ENCODE measurements around the gene KDSR.

DNA sequence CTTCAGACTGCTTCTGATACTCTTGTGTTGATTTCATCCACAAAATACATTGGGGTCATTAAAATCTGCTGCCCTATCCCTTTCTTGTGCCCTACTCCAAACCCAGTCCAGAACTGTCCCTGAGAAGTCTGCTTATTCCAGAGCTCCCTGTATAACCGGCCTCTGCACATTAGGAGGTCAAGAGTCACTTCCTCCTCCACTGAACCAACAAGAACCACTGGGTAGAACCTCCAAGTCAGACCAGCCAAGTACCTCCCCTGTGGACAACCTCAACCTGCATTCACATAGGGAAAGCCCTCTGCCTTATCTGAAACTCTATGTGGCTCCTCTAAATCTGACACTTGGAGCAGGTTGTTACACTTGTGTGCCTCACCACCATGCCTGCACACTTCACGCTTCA is 22.1 kb downstream of the KDSR start:
- TF ChIP-seq, protein P1, sequence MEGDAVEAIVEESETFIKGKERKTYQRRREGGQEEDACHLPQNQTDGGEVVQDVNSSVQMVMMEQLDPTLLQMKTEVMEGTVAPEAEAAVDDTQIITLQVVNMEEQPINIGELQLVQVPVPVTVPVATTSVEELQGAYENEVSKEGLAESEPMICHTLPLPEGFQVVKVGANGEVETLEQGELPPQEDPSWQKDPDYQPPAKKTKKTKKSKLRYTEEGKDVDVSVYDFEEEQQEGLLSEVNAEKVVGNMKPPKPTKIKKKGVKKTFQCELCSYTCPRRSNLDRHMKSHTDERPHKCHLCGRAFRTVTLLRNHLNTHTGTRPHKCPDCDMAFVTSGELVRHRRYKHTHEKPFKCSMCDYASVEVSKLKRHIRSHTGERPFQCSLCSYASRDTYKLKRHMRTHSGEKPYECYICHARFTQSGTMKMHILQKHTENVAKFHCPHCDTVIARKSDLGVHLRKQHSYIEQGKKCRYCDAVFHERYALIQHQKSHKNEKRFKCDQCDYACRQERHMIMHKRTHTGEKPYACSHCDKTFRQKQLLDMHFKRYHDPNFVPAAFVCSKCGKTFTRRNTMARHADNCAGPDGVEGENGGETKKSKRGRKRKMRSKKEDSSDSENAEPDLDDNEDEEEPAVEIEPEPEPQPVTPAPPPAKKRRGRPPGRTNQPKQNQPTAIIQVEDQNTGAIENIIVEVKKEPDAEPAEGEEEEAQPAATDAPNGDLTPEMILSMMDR (IDR thresholded peaks at IDR 0.05), result no peak
- no peak for TF ChIP-seq POLR2A (IDR thresholded peaks at IDR 0.05)

Measured in tibial nerve (tissue), 3 donors.